Tibial artery (tissue), 4 donors: ENCODE results near the gene NTF3.

Experiments used
- DNase-seq, 2 donors: peaks; one replicate each; pipeline ENCODE4 v3.0.0-alpha.2; 2019
- H3K27ac ChIP-seq, 2 donors: fragments of 200-600 bp; sonication (generic) in 1 of 2; 1 replicate in 1 of 2; 2 replicates in 1 of 2; pipeline ENCODE4 v1.5.1; 2018 to 2019; ENCODE audit warnings: mild to moderate bottlenecking in 1 of 2
- H3K27me3 ChIP-seq, 2 donors: fragments of 200-600 bp; sonication (generic) in 1 of 2; one replicate each; pipeline versions ENCODE4 v1.5.1 to v1.6.0; 2016 to 2019
- H3K36me3 ChIP-seq, 3 donors: fragments of 200-600 bp; sonication (generic) in 2 of 3; one replicate each; pipeline ENCODE4 v1.5.1; 2016 to 2019; ENCODE audit warnings: mild to moderate bottlenecking in 2 of 3
- H3K4me1 ChIP-seq, 4 donors: fragments of 200-600 bp; sonication (generic) in 2 of 4; 1 replicate in 3 of 4; 2 replicates in 1 of 4; pipeline ENCODE4 v1.5.1; 2016 to 2019
- H3K4me3 ChIP-seq, 2 donors: fragments of 200-600 bp; sonication (generic) in 1 of 2; 1 replicate in 1 of 2; 2 replicates in 1 of 2; pipeline ENCODE4 v1.5.1; 2018 to 2019; ENCODE audit warnings: mild to moderate bottlenecking in 2 of 2
- H3K9me3 ChIP-seq, 3 donors: fragments of 200-600 bp; sonication (generic) in 1 of 3; one replicate each; pipeline ENCODE4 v1.5.1; 2016 to 2019
- intact Hi-C: fragments of 100-400 bp; cut with DNase I; formaldehyde crosslinking; loops from one replicate; pipeline ENCODE4 v1.15.0; 2023; ENCODE audit warnings: low total_unique reads
- TF ChIP-seq, protein P1 (sequence below), 2 experiments: fragments of 200-600 bp in 1 of 2; fragments of 450-650 bp in 1 of 2; IDR thresholded peaks; one replicate each; pipeline ENCODE4 v1.5.1; 2017 to 2019; ENCODE audit warnings: antibody characterized with exemption in 2 of 2, mild to moderate bottlenecking in 1 of 2, moderate library complexity in 1 of 2

Gene NTF3

DNA sequence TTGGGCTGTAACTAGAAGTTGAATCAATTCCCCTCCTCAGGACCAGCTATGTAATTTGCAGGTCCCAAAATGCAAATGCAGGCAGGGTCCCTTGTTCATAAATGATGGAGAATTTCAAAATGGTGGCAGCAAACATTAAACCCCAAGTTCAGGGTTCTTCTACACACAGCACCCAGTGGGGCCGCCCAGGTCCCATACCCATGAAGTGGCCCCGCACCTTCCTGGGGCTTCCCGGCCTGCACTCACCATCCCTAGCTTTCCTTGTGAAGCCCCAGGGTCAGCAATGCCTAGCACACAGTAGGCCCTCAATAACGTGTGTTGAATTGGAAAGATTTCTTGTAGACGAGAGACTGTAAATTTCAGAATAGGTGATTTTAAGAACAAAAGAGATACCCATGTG, 76.0 kb downstream of the NTF3 start:
- intact Hi-C loops, result no loop called here

DNA sequence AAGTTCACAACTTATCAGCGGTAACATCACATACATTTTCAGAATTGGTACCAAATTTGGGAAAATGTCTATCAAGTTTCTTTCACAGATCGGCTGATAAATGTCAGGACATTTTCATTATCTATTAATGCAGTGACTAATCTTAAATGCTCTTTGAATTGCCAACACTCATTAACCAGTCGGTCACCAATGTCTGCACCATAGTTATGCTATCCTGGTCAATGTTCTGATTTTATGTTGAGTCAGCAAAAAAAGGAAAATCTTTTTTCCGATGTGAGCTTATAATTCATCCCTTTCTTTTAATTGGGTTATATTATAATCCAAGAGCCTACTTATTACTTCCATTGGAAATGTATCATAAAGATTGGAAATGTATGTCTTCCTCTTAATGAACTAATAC, 77.2 kb downstream of the NTF3 start:
- Histone ChIP-seq H3K27ac (no peak overlapping the region), H3K4me1 (peaks cover 0 to 11% (median 3%) of the 10 kb centered on the region in 4 donors), H3K9me3 (no peaks in the 10 kb centered on the region), H3K36me3 (no peaks in the 10 kb centered on the region), H3K27me3 (no peaks in the 10 kb centered on the region), H3K4me3 (no peak overlapping the region)
- intact Hi-C loops, result no loop called here
- no peak for DNase-seq
- TF ChIP-seq, protein P1, sequence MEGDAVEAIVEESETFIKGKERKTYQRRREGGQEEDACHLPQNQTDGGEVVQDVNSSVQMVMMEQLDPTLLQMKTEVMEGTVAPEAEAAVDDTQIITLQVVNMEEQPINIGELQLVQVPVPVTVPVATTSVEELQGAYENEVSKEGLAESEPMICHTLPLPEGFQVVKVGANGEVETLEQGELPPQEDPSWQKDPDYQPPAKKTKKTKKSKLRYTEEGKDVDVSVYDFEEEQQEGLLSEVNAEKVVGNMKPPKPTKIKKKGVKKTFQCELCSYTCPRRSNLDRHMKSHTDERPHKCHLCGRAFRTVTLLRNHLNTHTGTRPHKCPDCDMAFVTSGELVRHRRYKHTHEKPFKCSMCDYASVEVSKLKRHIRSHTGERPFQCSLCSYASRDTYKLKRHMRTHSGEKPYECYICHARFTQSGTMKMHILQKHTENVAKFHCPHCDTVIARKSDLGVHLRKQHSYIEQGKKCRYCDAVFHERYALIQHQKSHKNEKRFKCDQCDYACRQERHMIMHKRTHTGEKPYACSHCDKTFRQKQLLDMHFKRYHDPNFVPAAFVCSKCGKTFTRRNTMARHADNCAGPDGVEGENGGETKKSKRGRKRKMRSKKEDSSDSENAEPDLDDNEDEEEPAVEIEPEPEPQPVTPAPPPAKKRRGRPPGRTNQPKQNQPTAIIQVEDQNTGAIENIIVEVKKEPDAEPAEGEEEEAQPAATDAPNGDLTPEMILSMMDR (IDR thresholded peaks at IDR 0.05), result no peak

More for the DNA sequence above, 76.0 kb downstream of the NTF3 start:
- no peaks in the 10 kb centered on the region for H3K27me3 ChIP-seq
- peaks cover 0 to 11% (median 3%) of the 10 kb centered on the region in 4 donors for H3K4me1 ChIP-seq
- no peaks in the 10 kb centered on the region for H3K36me3 ChIP-seq
- H3K4me3 ChIP-seq, result no peak overlapping the region
- no peak for DNase-seq
- no peak overlapping the region for H3K27ac ChIP-seq
- TF ChIP-seq, protein P1 (IDR thresholded peaks at IDR 0.05), result no peak
- no peaks in the 10 kb centered on the region for H3K9me3 ChIP-seq

DNA sequence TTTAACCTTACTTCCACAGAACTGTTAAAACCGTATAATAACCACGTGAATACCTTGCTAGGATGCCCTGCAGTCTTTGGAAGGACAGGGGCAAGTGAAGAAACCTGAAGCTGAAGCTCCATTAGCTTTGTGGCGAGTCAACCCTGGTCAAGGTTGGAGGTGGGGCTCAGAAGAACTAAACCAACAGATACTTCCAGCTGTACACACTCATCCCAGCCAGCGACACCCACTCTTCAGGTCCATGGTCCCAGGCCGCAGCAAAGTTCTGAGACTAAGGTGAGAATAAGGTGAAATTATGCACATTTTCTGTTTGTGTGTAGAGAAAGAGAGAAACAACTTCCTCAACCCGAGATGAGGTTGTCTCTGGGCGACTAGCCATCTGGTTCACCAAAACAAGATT, 77.6 kb downstream of the NTF3 start:
- Histone ChIP-seq H3K9me3 (no peaks in the 10 kb centered on the region), H3K27ac (no peak overlapping the region), H3K36me3 (no peaks in the 10 kb centered on the region), H3K27me3 (no peaks in the 10 kb centered on the region), H3K4me3 (no peak overlapping the region), H3K4me1 (peaks cover 0 to 11% (median 3%) of the 10 kb centered on the region in 4 donors)
- intact Hi-C loops, result no loop called here
- TF ChIP-seq, protein P1 (IDR thresholded peaks at IDR 0.05), result no peak
- no peak for DNase-seq

DNA sequence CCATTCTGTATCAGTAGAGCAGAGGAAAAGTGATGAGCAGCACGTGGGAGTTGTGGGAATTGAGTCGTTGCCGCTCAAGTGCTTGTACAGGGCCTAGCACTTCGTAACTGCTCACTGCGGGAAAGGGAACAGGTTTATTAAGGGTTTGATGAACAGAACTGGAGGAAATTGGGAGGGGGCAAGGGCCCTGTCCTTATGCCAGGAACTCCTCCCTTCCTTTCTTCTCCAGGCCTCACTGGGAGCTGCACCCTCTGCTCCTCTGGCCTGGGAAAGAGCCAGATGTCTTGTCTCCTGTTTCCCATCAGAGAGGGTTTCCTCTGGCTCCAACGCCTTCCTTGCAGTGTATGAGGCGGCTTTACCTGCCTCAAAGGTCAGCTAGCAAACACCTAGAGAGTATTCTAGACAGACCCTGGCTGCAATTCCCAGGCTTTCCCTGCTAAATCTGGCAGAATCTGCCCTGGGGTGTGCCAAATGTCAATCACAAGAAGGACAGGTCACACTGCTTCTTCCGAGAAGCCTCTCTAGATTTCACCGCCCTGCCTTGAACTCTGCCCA, 78.4 kb downstream of the NTF3 start:
- no peak for DNase-seq
- H3K36me3 ChIP-seq, result no peaks in the 10 kb centered on the region
- H3K27ac ChIP-seq, result no peak overlapping the region
- TF ChIP-seq, protein P1 (IDR thresholded peaks at IDR 0.05), result no peak
- intact Hi-C loops, result loop anchor here (2.0 to 10.0 kb wide), 2 partner anchors 82 to 306 kb away; no protein-coding TSS in a partner anchor
- no peaks in the 10 kb centered on the region for H3K27me3 ChIP-seq
- H3K4me3 ChIP-seq, result no peak overlapping the region
- H3K9me3 ChIP-seq, result no peaks in the 10 kb centered on the region
- H3K4me1 ChIP-seq, result peaks cover 0 to 11% (median 3%) of the 10 kb centered on the region in 4 donors

DNA sequence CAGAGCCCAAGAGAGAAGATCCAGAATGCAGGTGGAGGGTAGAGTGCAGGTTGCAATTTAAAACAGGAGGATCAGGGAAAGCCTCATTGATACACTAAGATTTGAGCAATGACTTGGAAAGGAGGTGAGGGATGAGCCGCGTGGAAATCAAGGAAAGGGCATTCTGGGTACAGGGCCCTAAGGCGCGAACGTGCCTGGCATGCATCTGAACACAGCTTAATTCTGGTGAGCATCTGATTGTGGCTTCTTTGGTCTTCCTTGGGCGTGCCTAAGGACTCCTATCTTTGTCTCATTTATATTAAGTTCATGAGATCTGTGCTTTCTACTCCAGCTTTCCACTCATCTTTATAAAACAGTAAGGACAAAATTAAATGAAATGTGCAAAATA, 79.3 kb downstream of the NTF3 start:
- Histone ChIP-seq H3K9me3 (no peaks in the 10 kb centered on the region), H3K27ac (no peak overlapping the region), H3K4me3 (no peak overlapping the region), H3K27me3 (no peaks in the 10 kb centered on the region), H3K4me1 (peaks cover 0 to 11% (median 3%) of the 10 kb centered on the region in 4 donors), H3K36me3 (no peaks in the 10 kb centered on the region)
- intact Hi-C loops, result loop anchor here (2.0 to 10.0 kb wide), 2 partner anchors 82 to 306 kb away; no protein-coding TSS in a partner anchor
- TF ChIP-seq, protein P1 (IDR thresholded peaks at IDR 0.05), result no peak
- no peak for DNase-seq
